HCT116 (cell line): ENCODE measurements around the gene LDHAL6B.

Experiments used
- ELF1 ChIP-seq: IDR thresholded peaks from 2 replicates; pipeline ENCODE4 v1.6.1; 2012; ENCODE audit warnings: low read depth, borderline replicate concordance
- EZH2 ChIP-seq: fragments of 200-600 bp; sonication (generic); IDR thresholded peaks from 2 replicates; pipeline ENCODE4 v1.6.1; 2017; ENCODE audit warnings: antibody characterized with exemption, mixed run types
- EZH2phosphoT487 ChIP-seq: fragments of 200-600 bp; IDR thresholded peaks from 2 replicates; pipeline ENCODE4 v1.6.1; 2018; ENCODE audit warnings: antibody characterized with exemption, borderline replicate concordance
- JUND ChIP-seq: IDR thresholded peaks from 2 replicates; pipeline ENCODE4 v1.6.1; 2012
- POLR2A ChIP-seq: IDR thresholded peaks from 2 replicates; pipeline ENCODE4 v1.7.0; 2011; ENCODE audit warnings: borderline replicate concordance; ENCODE audit not compliant: insufficient read depth, insufficient read length; ENCODE audit errors: extremely low read depth
- POLR2AphosphoS5 ChIP-seq: IDR thresholded peaks from 2 replicates; pipeline ENCODE4 v1.6.1; 2011; ENCODE audit warnings: mild to moderate bottlenecking, low read depth, low read length, moderate library complexity
- RAD21 ChIP-seq: IDR thresholded peaks from 2 replicates; pipeline ENCODE4 v1.6.1; 2012; ENCODE audit warnings: low read depth, mild to moderate bottlenecking
- SRF ChIP-seq: IDR thresholded peaks from 2 replicates; pipeline ENCODE4 v1.6.1; 2012; ENCODE audit warnings: low read depth
- TF ChIP-seq, protein P1 (sequence below), 3 experiments: fragments of 200-600 bp in 1 of 3; sonication (generic) in 1 of 3; IDR thresholded peaks in 2 of 3; conservative IDR thresholded peaks in 1 of 3; 2 replicates each; pipeline ENCODE4 v1.5.1; 2012 to 2017; ENCODE audit warnings: low read depth in 2 of 3, low read length in 2 of 3, antibody characterized with exemption in 1 of 3, borderline replicate concordance in 1 of 3, control low read depth in 1 of 3, mild to moderate bottlenecking in 1 of 3, mixed read lengths in 1 of 3, mixed run types in 1 of 3, moderate library complexity in 1 of 3; ENCODE audit not compliant: insufficient read depth in 1 of 3
- TF ChIP-seq, protein P2 (sequence below): IDR thresholded peaks from 2 replicates; pipeline ENCODE4 v1.6.1; 2012
- TF ChIP-seq, protein P3 (sequence below): IDR thresholded peaks from 2 replicates; pipeline ENCODE4 v1.6.1; 2012

DNA sequence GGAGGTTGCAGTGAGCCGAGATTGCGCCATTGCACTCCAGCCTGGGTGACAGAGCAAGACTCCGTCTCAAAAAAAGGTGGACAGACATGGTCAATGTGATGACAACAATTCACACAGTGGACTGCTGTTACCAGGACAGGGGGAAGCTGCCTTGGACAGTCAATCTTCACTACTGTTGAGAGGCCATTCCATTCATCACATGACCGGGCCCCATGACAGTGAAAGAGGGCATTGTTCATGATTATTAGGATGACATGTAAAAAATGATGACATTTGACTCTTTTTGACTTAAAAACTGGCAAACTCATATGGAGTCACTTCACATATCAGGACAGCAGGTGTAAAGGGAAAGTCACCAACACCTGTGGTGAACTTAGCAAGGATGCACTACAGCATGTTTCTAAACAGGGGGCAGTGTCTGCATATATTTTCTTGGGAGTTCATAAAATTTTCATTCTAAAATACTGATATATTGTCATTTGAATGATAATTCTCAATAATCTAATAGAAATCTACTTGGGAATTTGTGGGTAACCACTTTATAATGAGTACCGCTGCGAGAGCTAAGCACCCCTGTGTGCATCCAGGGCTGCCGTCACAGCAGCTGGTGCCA lies 34.2 kb upstream of the LDHAL6B start:
- TF ChIP-seq, protein P1, sequence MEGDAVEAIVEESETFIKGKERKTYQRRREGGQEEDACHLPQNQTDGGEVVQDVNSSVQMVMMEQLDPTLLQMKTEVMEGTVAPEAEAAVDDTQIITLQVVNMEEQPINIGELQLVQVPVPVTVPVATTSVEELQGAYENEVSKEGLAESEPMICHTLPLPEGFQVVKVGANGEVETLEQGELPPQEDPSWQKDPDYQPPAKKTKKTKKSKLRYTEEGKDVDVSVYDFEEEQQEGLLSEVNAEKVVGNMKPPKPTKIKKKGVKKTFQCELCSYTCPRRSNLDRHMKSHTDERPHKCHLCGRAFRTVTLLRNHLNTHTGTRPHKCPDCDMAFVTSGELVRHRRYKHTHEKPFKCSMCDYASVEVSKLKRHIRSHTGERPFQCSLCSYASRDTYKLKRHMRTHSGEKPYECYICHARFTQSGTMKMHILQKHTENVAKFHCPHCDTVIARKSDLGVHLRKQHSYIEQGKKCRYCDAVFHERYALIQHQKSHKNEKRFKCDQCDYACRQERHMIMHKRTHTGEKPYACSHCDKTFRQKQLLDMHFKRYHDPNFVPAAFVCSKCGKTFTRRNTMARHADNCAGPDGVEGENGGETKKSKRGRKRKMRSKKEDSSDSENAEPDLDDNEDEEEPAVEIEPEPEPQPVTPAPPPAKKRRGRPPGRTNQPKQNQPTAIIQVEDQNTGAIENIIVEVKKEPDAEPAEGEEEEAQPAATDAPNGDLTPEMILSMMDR (IDR thresholded peaks at IDR 0.05 in 2 of 3, conservative IDR thresholded peaks at IDR 0.05 in 1 of 3; ENCODE audit: borderline replicate concordance in 1 of 3, insufficient read depth in 1 of 3, low read depth in 2 of 3, low read length in 2 of 3): peak in 2 of 3 experiments; percentile 31 to 42; a peak in 4 of 6 replicates
- TF ChIP-seq, protein P2, sequence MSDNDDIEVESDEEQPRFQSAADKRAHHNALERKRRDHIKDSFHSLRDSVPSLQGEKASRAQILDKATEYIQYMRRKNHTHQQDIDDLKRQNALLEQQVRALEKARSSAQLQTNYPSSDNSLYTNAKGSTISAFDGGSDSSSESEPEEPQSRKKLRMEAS: no peak
- TF ChIP-seq POLR2AphosphoS5 (no peak), POLR2A (no peak), JUND (no peak), RAD21 (0 out of 2 replicates have a peak, but pooled peaks have one; percentile 24), ELF1 (no peak), EZH2phosphoT487 (no peak), EZH2 (no peak), SRF (no peak)
- TF ChIP-seq, protein P3, sequence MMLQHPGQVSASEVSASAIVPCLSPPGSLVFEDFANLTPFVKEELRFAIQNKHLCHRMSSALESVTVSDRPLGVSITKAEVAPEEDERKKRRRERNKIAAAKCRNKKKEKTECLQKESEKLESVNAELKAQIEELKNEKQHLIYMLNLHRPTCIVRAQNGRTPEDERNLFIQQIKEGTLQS: no peak
